AG08395 (cell line): Measurements from ENCODE around the gene LMF2.

Experiments
- DNase-seq: peaks from one replicate; pipeline ENCODE4 v3.0.0; 2012; ENCODE audit warnings: mixed read lengths, low spot score

LMF2 gene

GRCh38 chr22:50504369-50505211 is 2.9 kb downstream of the LMF2 start:
- no peak for DNase-seq

- no peak for DNase-seq
Measured at GRCh38 chr22:50503475-50504145, 3.9 kb downstream of the LMF2 start.

- DNase-seq, result no peak
Measured at GRCh38 chr22:50502628-50503474, 4.7 kb downstream of the LMF2 start.

GRCh38 chr22:50502096-50502495 is 5.4 kb downstream of the LMF2 start:
- no peak for DNase-seq

- DNase-seq, result no peak
Measured at GRCh38 chr22:50500452-50500851, 7.0 kb downstream of the LMF2 start.

GRCh38 chr22:50498322-50498890 is 9.1 kb downstream of the LMF2 start:
- DNase-seq, result peak; percentile 70

GRCh38 chr22:50497093-50497492 is 10.4 kb downstream of the LMF2 start:
- DNase-seq, result no peak

- no peak for DNase-seq
Measured at GRCh38 chr22:50490531-50491308, 16.8 kb downstream of the LMF2 start.

GRCh38 chr22:50489363-50490243 is 17.9 kb downstream of the LMF2 start:
- no peak for DNase-seq

GRCh38 chr22:50488886-50489285 is 18.6 kb downstream of the LMF2 start:
- DNase-seq, result no peak

- no peak for DNase-seq
Measured at GRCh38 chr22:50488006-50488677, 19.4 kb downstream of the LMF2 start.

- DNase-seq, result no peak
Measured at GRCh38 chr22:50487290-50488005, 20.1 kb downstream of the LMF2 start.

GRCh38 chr22:50486561-50487289 is 20.8 kb downstream of the LMF2 start, which contains the start of gene MIOX:
Gene MIOX (plus strand): TSS chr22:50486859. CDS start chr22:50486898, 39 bp downstream.
- DNase-seq, result no peak

GRCh38 chr22:50485221-50486131 is 22.0 kb downstream of the LMF2 start:
- DNase-seq, result no peak

- no peak for DNase-seq
Measured at GRCh38 chr22:50483977-50484853, 23.3 kb downstream of the LMF2 start.

- DNase-seq, result no peak
Measured at GRCh38 chr22:50483556-50483955, 23.9 kb downstream of the LMF2 start.
